SIG-M5 treated with dmso at 0.1 percent for 504 hours (cell line): Measurements from ENCODE around the gene ZGLP1.

Experiments used
- DNase-seq: peaks from one replicate; lab custom pipeline; 2025; ENCODE audit not compliant: unreplicated experiment; lab: John Stamatoyannopoulos, UW

ZGLP1 gene

GRCh38 chr19:10295847-10296591 lies 13.6 kb downstream of the ZGLP1 start:
- DNase-seq, result no peak

DNA sequence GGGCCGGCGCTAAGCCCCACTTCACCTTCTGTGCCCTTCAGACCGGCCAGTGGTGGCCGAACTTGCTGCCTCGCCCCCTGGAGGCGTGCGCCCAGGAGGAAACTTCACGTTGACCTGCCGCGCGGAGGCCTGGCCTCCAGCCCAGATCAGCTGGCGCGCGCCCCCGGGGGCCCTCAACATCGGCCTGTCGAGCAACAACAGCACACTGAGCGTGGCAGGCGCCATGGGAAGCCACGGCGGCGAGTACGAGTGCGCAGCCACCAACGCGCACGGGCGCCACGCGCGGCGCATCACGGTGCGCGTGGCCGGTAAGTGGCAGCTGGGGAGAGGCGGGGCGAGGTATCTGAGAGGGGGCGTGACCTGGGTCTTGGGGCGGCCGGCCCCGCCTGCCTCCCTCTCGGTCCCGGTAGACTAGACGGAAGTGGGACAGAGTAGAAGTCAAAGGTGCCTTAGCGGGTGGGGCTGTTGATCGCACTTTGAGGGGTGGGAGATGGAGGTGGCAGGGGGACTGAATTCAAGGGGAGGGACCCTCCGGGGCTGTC lies 14.2 kb downstream of the ZGLP1 start:
- DNase-seq, result no peak

- DNase-seq, result no peak
Measured at GRCh38 chr19:10294368-10294697, 15.3 kb downstream of the ZGLP1 start.

GRCh38 chr19:10293637-10294367 lies 15.8 kb downstream of the ZGLP1 start:
- DNase-seq, result no peak

- DNase-seq, result no peak
Measured at GRCh38 chr19:10292789-10293636, 16.6 kb downstream of the ZGLP1 start.

DNA sequence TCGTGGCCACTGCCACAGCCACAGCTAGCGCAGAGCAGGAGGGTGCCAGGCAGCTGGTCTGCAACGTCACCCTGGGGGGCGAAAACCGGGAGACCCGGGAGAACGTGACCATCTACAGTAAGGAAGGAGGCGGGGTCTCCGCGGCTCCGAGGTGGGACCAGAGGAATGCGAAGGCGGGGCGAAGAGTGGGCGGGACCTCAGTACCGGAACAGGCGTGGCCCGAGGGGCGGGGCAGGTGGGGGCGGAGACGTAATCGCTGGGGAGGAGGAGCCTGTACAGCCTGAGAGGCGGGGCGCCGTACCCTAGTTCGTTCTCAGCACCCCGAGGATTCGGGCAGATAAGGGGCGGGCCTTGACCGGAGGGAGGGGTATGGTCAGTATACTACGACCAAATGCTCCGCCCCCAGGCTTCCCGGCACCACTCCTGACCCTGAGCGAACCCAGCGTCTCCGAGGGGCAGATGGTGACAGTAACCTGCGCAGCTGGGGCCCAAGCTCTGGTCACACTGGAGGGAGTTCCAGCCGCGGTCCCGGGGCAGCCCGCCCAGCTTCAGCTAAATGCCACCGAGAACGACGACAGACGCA lies 17.3 kb downstream of the ZGLP1 start:
- peak; percentile 23 for DNase-seq

GRCh38 chr19:10291554-10292205 lies 17.9 kb downstream of the ZGLP1 start:
- DNase-seq, result no peak

GRCh38 chr19:10290876-10291553 lies 18.6 kb downstream of the ZGLP1 start:
- DNase-seq, result no peak

- DNase-seq, result no peak
Measured at GRCh38 chr19:10290357-10290875, 19.2 kb downstream of the ZGLP1 start.

- DNase-seq, result no peak
Measured at GRCh38 chr19:10289836-10290356, 19.7 kb downstream of the ZGLP1 start, which contains the start of gene ICAM5. Gene ICAM5, plus strand, starts transcription at chr19:10289952. Its CDS starts 92 bp downstream, at chr19:10290044.

DNA sequence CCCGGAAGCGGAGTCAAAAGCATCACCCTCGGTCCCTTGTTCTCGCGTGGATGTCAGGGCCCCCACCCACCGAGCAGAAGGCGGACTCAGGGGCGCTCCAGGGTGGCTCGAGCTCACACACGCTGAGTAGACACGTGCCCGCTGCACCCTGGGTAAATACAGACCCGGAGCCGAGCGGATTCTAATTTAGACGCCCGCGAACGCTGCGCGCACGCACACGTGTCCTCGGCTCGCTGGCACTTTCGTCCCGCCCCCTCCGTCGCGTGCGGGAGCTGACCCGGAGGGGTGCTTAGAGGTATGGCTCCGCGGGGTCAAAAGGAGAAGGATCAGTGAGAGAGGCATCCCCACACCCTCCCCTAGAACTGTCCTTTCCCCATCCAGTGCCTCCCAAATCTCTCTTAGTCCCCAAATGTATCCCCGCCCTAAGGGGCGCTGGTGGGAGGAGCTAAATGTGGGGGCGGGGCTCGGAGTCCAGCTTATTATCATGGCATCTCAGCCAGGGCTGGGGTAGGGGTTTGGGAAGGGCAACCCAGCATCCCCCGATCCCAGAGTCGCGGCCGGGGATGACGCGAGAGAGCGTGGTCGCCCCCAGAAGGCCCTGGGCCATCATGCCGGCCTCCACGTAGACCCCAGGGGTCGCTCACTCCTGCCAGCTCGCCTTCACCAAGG lies 20.3 kb downstream of the ZGLP1 start:
- peak; percentile 37 for DNase-seq

- DNase-seq, result peak; percentile 26
Measured at GRCh38 chr19:10288662-10289166, 20.9 kb downstream of the ZGLP1 start.

DNA sequence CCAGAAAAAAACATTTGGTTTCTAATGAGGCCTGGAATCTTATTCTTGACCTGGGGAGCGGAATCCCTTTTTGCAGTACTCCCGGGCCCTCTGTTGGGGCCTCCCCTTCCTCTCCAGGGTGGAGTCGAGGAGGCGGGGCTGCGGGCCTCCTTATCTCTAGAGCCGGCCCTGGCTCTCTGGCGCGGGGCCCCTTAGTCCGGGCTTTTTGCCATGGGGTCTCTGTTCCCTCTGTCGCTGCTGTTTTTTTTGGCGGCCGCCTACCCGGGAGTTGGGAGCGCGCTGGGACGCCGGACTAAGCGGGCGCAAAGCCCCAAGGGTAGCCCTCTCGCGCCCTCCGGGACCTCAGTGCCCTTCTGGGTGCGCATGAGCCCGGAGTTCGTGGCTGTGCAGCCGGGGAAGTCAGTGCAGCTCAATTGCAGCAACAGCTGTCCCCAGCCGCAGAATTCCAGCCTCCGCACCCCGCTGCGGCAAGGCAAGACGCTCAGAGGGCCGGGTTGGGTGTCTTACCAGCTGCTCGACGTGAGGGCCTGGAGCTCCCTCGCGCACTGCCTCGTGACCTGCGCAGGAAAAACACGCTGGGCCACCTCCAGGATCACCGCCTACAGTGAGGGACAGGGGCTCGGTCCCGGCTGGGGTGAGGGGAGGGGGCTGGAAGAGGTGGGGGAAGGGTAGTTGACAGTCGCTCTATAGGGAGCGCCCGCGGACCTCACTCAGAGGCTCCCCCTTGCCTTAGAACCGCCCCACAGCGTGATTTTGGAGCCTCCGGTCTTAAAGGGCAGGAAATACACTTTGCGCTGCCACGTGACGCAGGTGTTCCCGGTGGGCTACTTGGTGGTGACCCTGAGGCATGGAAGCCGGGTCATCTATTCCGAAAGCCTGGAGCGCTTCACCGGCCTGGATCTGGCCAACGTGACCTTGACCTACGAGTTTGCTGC lies 22.5 kb downstream of the ZGLP1 start, which contains the start of gene ICAM4:
TSS of gene ICAM4 (plus strand) at position 153 of the 935 bp plus-strand sequence. CDS start at position 211, 58 bp downstream.
- peak; percentile 72 for DNase-seq

DNA sequence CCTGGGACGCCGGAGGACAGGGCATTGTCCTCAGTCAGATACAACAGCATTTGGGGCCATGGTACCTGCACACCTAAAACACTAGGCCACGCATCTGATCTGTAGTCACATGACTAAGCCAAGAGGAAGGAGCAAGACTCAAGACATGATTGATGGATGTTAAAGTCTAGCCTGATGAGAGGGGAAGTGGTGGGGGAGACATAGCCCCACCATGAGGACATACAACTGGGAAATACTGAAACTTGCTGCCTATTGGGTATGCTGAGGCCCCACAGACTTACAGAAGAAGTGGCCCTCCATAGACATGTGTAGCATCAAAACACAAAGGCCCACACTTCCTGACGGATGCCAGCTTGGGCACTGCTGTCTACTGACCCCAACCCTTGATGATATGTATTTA lies 24.2 kb downstream of the ZGLP1 start:
- no peak for DNase-seq

GRCh38 chr19:10284960-10285278 lies 24.7 kb downstream of the ZGLP1 start:
- no peak for DNase-seq

DNA sequence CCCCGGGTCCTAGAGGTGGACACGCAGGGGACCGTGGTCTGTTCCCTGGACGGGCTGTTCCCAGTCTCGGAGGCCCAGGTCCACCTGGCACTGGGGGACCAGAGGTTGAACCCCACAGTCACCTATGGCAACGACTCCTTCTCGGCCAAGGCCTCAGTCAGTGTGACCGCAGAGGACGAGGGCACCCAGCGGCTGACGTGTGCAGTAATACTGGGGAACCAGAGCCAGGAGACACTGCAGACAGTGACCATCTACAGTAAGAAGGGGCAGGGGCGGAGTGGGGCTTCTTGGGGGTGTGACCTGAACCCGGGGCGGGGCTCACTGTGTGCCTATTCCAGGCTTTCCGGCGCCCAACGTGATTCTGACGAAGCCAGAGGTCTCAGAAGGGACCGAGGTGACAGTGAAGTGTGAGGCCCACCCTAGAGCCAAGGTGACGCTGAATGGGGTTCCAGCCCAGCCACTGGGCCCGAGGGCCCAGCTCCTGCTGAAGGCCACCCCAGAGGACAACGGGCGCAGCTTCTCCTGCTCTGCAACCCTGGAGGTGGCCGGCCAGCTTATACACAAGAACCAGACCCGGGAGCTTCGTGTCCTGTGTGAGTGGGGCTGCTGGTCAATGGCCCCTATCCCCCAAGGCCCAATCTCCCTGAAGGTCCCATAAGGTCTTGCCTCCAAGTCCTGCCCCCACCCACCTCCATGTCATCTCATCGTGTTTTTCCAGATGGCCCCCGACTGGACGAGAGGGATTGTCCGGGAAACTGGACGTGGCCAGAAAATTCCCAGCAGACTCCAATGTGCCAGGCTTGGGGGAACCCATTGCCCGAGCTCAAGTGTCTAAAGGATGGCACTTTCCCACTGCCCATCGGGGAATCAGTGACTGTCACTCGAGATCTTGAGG lies 25.3 kb downstream of the ZGLP1 start:
- DNase-seq, result no peak
